Dermis blood vessel endothelial cell (primary cell): Measurements from ENCODE around the gene CNR2. TPM values are rescaled to one million over a fixed set of nuclear protein-coding genes. Genes with fewer than 3 reads are reported as not detected.
"Not testable (repeated sequence)": the region's sequence is repeated elsewhere in the genome, so short reads cannot be mapped to it uniquely, and the experiment has no call there.

Source experiments
- DNase-seq: peaks from one replicate; pipeline ENCODE4 v3.0.0; 2010
- total RNA-seq: library from RNA; depleted of rRNA; stranded (reverse); fragments of >200 nt; gene quantifications from 2 replicates; pipeline ENCODE4 v1.2.3, GENCODE V29; 2014

The CNR2 gene
- not detected in 2 replicates for total RNA-seq

GRCh38 chr1:23913212-23913880 lies at the start of gene CNR2:
TSS of gene CNR2 (minus strand) at chr1:23913362. CDS start at chr1:23875617, 37,745 bp downstream.
- DNase-seq, result no peak

GRCh38 chr1:23960291-23961020 lies 47.3 kb upstream of the CNR2 start:
- peak; percentile 56 for DNase-seq

GRCh38 chr1:23959461-23960290 lies 46.5 kb upstream of the CNR2 start, which contains the start of gene PNRC2:
TSS of gene PNRC2 (plus strand) at chr1:23959828. CDS start at chr1:23961458, 1,630 bp downstream.
- peak; percentile 97 for DNase-seq

- DNase-seq, result peak; percentile 98
These were observed 45.8 kb upstream of the CNR2 start for GRCh38 chr1:23958810-23959460.

- not testable (repeated sequence) for DNase-seq
These were observed 45.1 kb upstream of the CNR2 start for GRCh38 chr1:23958040-23958809.

- DNase-seq, result no peak
These were observed 43.9 kb upstream of the CNR2 start for GRCh38 chr1:23957096-23957495.

- DNase-seq, result no peak
These were observed 39.9 kb upstream of the CNR2 start for GRCh38 chr1:23953020-23953419.

- no peak for DNase-seq
These were observed 34.2 kb upstream of the CNR2 start for GRCh38 chr1:23947366-23947765.

GRCh38 chr1:23936481-23937176 lies 23.5 kb upstream of the CNR2 start:
- peak; percentile 22 for DNase-seq

GRCh38 chr1:23931491-23931880 lies 18.3 kb upstream of the CNR2 start:
- no peak for DNase-seq

- DNase-seq, result no peak
These were observed 17.8 kb upstream of the CNR2 start for GRCh38 chr1:23930861-23931490.

- DNase-seq, result no peak
These were observed 17.1 kb upstream of the CNR2 start for GRCh38 chr1:23930270-23930669.

GRCh38 chr1:23928789-23929188 lies 15.6 kb upstream of the CNR2 start:
- DNase-seq, result no peak

- DNase-seq, result no peak
These were observed 13.9 kb upstream of the CNR2 start for GRCh38 chr1:23927097-23927496.

GRCh38 chr1:23925279-23925678 lies 12.1 kb upstream of the CNR2 start:
- DNase-seq, result no peak

- no peak for DNase-seq
These were observed 11.4 kb upstream of the CNR2 start for GRCh38 chr1:23924601-23925000.

- DNase-seq, result no peak
These were observed 10.7 kb upstream of the CNR2 start for GRCh38 chr1:23923592-23924499.

GRCh38 chr1:23922321-23922943 lies 9.3 kb upstream of the CNR2 start:
- no peak for DNase-seq
